ENCODE measurements around the gene IQUB.
"Not testable (repeated sequence)": the region's sequence is repeated elsewhere in the genome, so short reads cannot be mapped to it uniquely, and the experiment has no call there.

Gene IQUB

DNA sequence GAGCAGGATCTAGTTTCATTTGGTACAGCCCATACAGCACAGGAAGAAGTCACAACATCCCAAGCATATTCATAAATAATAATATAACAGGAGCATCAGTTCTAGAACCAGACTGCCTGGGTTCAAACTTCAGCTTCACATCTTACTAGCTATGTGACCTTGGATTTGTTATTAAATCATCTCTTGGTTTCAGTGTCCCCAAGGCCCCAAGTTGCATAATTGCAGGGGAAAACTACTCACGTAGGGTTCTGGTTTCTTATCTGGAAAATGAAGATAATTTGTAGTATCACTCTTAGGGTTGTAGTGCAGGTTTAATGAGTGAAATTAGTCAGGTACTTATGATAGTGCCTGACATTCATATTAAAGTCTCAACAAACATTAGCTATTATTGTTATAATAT is 5.5 kb upstream of the IQUB start:
- DNase-seq (ENCODE audit: low read depth, low spot score), result no peak

DNA sequence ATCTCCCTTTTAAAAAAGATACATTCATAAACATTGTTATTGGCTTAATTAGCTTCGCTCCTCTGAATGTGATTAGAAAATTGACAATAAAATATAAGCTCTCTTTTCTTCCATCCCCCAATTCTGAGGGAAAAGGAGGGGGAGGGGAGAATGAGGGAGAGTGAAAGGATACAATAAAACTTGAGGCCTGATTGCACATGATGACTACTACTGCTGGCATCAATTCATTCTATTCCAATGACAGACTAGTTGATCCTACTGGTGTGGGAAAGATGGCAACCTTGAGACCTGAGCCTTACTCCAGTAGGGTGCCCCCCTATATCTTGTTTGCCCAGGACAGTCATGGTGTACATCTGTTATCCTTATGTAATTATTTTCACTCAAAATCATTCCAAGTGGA is 4.5 kb upstream of the IQUB start:
- no peak for DNase-seq (ENCODE audit: low read depth, low spot score)

GRCh38 chr7:123538189-123538714 is 3.9 kb upstream of the IQUB start:
- DNase-seq (ENCODE audit: low read depth, low spot score), result no peak

GRCh38 chr7:123537026-123537642 is 2.7 kb upstream of the IQUB start:
- no peak for DNase-seq (ENCODE audit: low read depth, low spot score)

GRCh38 chr7:123535517-123535916 is 1.1 kb upstream of the IQUB start:
- no peak for DNase-seq (ENCODE audit: low read depth, low spot score)

DNA sequence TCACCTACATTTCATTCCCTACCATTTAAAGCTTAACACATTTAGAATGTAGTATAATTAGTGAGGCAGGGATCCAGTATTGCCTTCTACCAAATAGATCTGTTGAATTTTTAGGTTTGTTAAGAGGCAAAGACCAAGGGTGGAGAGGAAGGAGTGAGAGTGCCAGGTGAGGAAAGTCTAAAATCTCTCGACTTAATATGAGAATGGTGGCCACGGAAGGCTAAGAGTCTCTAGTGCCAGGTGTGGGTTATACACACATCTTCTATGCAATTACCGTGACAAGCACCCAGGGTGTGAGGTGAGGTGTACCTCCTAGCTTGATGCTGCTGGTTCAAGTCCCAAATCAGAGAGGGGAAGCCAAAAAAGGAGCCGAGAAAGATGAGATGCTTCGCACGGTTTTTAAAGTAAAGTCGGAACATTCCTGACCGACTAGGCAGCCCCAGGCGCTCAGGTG is 439 bp downstream of the IQUB start:
- no peak for DNase-seq (ENCODE audit: low read depth, low spot score)

DNA sequence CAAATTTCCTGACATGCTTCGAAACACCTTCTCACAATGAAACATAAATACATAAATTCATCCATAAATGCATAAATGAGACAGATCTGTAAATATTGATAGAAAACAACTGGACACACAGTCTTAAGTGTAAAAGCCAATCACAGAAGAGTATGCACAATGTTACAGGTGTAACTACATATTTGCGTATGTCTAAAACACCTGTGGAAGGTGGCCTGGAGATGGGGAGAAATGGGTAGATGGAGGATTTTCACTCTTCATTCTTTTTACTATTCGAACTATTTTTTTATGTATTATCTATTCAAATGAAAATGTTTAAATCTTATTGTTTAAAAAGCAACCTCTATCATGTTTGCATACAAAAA is 860 bp downstream of the IQUB start:
- no peak for DNase-seq (ENCODE audit: low read depth, low spot score)

- not testable (repeated sequence) for DNase-seq (ENCODE audit: low read depth, low spot score)
Measured at GRCh38 chr7:123532788-123533552, 1.4 kb downstream of the IQUB start.

- not testable (repeated sequence) for DNase-seq (ENCODE audit: low read depth, low spot score)
Measured at GRCh38 chr7:123532343-123532742, 2.1 kb downstream of the IQUB start.

DNA sequence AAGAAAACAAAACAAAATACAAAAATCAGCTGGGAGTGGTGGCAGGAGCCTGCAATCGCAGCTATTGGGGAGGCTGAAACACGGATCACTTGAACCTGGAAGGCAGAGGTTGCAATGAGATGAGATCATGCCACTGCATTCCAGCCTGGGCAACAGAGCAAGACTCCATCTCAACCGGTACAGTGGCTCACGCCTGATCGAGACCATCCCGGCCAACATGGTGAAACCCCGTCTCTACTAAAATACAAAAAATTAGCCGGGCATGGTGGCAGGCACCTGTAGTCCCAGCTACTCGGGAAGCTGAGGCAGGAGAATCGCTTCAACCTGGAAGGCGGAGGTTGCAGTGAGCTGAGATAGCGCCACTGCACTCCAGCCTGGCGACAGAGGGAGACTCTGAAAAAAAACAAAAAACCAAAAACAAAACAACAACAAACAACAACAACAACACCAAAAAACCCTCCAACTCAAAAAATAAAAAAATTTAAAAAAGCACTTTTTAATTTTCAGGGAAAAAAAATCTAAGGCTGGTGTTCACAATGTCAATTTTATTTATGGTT is 4.3 kb downstream of the IQUB start:
- not testable (repeated sequence) for DNase-seq (ENCODE audit: low read depth, low spot score)

GRCh38 chr7:123528265-123528664 is 6.1 kb downstream of the IQUB start:
- no peak for DNase-seq (ENCODE audit: low read depth, low spot score)

GRCh38 chr7:123527712-123528225 is 6.6 kb downstream of the IQUB start:
- not testable (repeated sequence) for DNase-seq (ENCODE audit: low read depth, low spot score)

DNA sequence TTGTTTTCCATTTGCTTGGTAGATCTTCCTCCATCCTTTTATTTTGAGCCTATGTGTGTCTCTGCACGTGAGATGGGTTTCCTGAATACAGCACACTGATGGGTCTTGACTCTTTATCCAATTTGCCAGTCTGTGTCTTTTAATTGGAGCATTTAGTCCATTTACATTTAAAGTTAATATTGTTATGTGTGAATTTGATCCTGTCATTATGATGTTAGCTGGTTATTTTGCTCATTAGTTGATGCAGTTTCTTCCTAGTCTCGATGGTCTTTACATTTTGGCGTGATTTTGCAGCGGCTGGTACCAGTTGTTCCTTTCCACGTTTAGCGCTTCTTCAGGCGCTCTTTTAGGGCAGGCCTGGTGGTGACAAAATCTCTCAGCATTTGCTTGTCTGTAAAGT is 7.9 kb downstream of the IQUB start:
- DNase-seq (ENCODE audit: low read depth, low spot score), result not testable (repeated sequence)

GRCh38 chr7:123522066-123522465 is 12.3 kb downstream of the IQUB start:
- no peak for DNase-seq (ENCODE audit: low read depth, low spot score)

GRCh38 chr7:123505221-123505620 is 29.2 kb downstream of the IQUB start:
- DNase-seq (ENCODE audit: low read depth, low spot score), result no peak

DNA sequence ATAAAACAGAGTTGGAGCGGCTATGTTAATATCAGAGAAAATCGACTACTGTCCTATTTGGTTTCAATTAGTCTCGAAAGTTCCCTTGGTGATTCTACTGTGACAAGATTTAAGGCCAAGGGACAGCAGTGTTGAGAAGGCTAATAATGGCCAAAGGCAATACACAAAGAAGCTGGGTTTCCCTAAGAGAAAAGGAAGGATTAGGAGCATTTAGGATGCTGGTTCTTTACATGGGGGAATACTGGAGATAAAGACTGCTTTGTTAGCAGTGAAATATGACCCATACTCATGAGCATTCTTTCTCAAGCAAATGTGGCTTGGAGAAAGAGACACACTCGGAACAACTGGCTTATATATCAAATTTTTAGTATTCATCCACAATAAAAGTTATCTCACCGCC is 32.2 kb downstream of the IQUB start:
- DNase-seq (ENCODE audit: low read depth, low spot score), result no peak

- DNase-seq (ENCODE audit: low read depth, low spot score), result no peak
Measured at GRCh38 chr7:123500878-123501489, 33.4 kb downstream of the IQUB start.

GRCh38 chr7:123499211-123499970 is 35.0 kb downstream of the IQUB start:
- no peak for DNase-seq (ENCODE audit: low read depth, low spot score)

GRCh38 chr7:123498601-123499000 is 35.8 kb downstream of the IQUB start:
- no peak for DNase-seq (ENCODE audit: low read depth, low spot score)

- no peak for DNase-seq (ENCODE audit: low read depth, low spot score)
Measured at GRCh38 chr7:123498031-123498430, 36.4 kb downstream of the IQUB start.

DNA sequence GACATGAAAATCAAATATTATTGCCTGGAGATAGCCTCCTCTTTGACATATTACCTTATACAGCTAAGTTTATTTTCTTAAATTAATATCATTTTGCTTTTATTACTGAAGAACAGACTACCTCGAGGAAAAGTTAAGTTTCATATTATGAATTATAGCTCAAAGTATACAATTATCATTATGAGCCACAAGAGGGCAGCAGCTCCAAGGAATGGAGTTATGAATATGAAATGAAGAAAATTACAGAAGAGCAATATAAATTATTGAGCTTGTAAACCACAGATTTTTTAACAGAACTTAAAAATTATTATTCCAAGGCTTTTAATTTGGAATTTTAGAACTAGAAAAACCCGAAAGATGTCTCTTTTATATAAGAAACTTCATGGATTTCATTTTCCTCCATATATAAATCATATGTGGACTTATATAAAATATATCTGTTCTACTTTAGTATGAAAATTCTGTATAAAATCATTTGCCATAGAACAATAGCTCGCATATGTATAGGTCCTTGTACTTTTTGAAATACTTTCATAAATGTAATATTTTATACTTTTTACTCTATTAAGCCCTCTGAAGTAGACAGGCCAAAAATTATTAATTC is 40.1 kb downstream of the IQUB start:
- DNase-seq (ENCODE audit: low read depth, low spot score), result no peak

Measured in activated CD4-positive, CD25-positive, alpha-beta regulatory T cell treated with anti-CD3 and anti-CD28 coated beads, Interleukin-2, amount 50 U/mL, for 16 hours (primary cell).